ENCODE data around the gene SLC35D2. TPM values are rescaled to one million over a fixed set of nuclear protein-coding genes. Genes with fewer than 3 reads are reported as not detected.
A peak's percentile ranks its signal among the peaks of the same experiment; 100 is the strongest.

SLC35D2 gene
- total RNA-seq, 3 donors from 2014 or later (not counting 1 experiment from before 2014, with no cell fraction given): 13.4 to 18.9 (median 17.3) TPM

DNA sequence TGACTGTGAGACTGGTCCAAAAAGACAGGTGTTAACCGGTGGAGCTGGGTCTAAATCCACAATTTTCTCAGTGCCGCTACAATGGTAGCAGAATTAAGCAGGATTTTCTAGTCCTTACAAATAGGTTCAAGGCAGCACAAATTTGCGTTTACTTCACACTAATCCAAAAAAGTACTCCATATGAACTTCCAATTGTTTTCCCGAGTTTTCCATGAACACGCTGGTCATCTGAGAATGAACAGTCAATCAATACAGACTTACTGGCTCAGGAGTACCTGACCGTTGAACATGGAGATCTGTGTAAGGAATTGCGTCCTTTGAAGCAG is 709 bp downstream of the SLC35D2 start:
- DNase-seq (no peak), ATAC-seq (no peak)
- H3K27ac Mint-ChIP-seq: peak overlapping the region; percentile 61 to 80
- H3K27me3 Mint-ChIP-seq (ENCODE audit: low read depth in 2 of 2): no peaks in the 10 kb centered on the region
- Histone ChIP-seq H3K4me1 (ENCODE audit: control insufficient read depth, insufficient read depth, low read length) (peaks cover 21% of the 10 kb centered on the region), H3K9me3 (ENCODE audit: control insufficient read depth, insufficient read depth, low read length) (no peaks in the 10 kb centered on the region), H3K27me3 (ENCODE audit: control insufficient read depth, insufficient read depth, low read length) (no peaks in the 10 kb centered on the region), H3K36me3 (ENCODE audit: control insufficient read depth, insufficient read depth, low read length) (peaks cover 2% of the 10 kb centered on the region), H3K4me3 (ENCODE audit: low read length) (peak overlapping the region; percentile 59), H3K27ac (ENCODE audit: low read length) (no peak overlapping the region)
- intact Hi-C loops (cut with micrococcal nuclease): loop anchor here (2.0 to 5.0 kb wide), 2 partner anchors 34 to 184 kb away; partner anchors contain the start of gene ZNF367
- H3K4me1 Mint-ChIP-seq: peaks cover 27 to 39% of the 10 kb centered on the region in 2 donors
- 64% methylated on average over 7 of the region's 7 CpGs for WGBS (ENCODE audit: insufficient coverage)
- no peaks in the 10 kb centered on the region for H3K9me3 Mint-ChIP-seq
- TF ChIP-seq, protein P1, sequence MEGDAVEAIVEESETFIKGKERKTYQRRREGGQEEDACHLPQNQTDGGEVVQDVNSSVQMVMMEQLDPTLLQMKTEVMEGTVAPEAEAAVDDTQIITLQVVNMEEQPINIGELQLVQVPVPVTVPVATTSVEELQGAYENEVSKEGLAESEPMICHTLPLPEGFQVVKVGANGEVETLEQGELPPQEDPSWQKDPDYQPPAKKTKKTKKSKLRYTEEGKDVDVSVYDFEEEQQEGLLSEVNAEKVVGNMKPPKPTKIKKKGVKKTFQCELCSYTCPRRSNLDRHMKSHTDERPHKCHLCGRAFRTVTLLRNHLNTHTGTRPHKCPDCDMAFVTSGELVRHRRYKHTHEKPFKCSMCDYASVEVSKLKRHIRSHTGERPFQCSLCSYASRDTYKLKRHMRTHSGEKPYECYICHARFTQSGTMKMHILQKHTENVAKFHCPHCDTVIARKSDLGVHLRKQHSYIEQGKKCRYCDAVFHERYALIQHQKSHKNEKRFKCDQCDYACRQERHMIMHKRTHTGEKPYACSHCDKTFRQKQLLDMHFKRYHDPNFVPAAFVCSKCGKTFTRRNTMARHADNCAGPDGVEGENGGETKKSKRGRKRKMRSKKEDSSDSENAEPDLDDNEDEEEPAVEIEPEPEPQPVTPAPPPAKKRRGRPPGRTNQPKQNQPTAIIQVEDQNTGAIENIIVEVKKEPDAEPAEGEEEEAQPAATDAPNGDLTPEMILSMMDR (IDR thresholded peaks at IDR 0.05): no peak
- H3K4me3 Mint-ChIP-seq: peak overlapping the region; percentile 83
- H3K36me3 Mint-ChIP-seq: no peaks in the 10 kb centered on the region

DNA sequence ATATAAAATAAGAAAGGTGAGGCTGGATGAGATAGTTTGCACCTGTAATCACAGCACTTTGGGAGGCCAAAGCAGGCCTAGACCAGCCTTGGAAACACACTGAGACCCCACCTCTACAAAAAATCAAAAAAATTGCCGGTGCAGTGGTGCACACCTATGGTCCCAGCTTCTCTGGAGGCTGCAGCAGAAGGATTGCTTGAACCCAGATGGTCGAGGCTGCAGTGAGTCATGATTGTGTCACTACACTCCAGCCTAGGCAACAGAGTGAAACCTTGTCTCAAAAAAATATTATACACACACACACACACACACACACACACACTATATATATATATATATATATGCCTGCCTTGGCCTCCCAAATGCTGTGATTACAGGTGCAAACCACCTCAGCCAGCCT is 1.3 kb downstream of the SLC35D2 start:
- H3K27me3 ChIP-seq (ENCODE audit: control insufficient read depth, insufficient read depth, low read length): no peaks in the 10 kb centered on the region
- peak overlapping the region; percentile 83 for H3K4me3 Mint-ChIP-seq
- H3K27me3 Mint-ChIP-seq (ENCODE audit: low read depth in 2 of 2): no peaks in the 10 kb centered on the region
- H3K27ac Mint-ChIP-seq: peak overlapping the region in 1 of 2 donors; percentile 70
- TF ChIP-seq, protein P1 (IDR thresholded peaks at IDR 0.05): no peak
- WGBS (ENCODE audit: insufficient coverage): 92% methylated on average over 2 of the region's 2 CpGs
- no peak for ATAC-seq
- H3K9me3 Mint-ChIP-seq: no peaks in the 10 kb centered on the region
- peaks cover 33 to 45% of the 10 kb centered on the region in 2 donors for H3K4me1 Mint-ChIP-seq
- H3K36me3 ChIP-seq (ENCODE audit: control insufficient read depth, insufficient read depth, low read length): no peaks in the 10 kb centered on the region
- intact Hi-C loops (cut with micrococcal nuclease): loop anchor here (2.0 to 5.0 kb wide), 2 partner anchors 35 to 185 kb away; partner anchors contain the start of gene ZNF367
- H3K4me1 ChIP-seq (ENCODE audit: control insufficient read depth, insufficient read depth, low read length): peaks cover 21% of the 10 kb centered on the region
- DNase-seq: no peak
- H3K27ac ChIP-seq (ENCODE audit: low read length): no peak overlapping the region
- no peak overlapping the region for H3K4me3 ChIP-seq (ENCODE audit: low read length)
- H3K36me3 Mint-ChIP-seq: no peaks in the 10 kb centered on the region
- no peaks in the 10 kb centered on the region for H3K9me3 ChIP-seq (ENCODE audit: control insufficient read depth, insufficient read depth, low read length)

DNA sequence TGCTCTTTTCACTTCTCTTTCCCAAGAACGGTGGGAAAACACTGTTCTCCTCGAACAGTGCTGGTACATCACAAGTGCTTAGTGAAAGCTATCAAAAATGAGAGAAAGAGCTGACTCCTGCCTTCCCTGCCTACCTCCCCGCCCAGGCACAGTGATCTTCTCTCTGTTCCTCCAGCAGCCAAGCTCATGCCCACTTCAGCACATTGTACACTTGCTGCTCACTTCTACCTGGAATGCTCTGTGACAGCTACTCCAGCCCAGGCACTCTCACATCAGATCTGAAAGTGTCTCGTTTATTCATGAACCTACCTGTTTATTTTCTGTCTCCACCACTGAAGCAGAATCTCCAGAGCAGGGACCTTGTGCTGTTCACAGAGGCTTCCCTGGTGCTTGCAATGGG is 1.8 kb downstream of the SLC35D2 start:
- Mint-ChIP-seq H3K36me3 (no peaks in the 10 kb centered on the region), H3K27ac (peak overlapping the region in 1 of 2 donors; percentile 70), H3K4me3 (no peak overlapping the region), H3K4me1 (peaks cover 38 to 46% of the 10 kb centered on the region in 2 donors), H3K9me3 (no peaks in the 10 kb centered on the region), H3K27me3 (ENCODE audit: low read depth in 2 of 2) (no peaks in the 10 kb centered on the region)
- DNase-seq: no peak
- H3K4me3 ChIP-seq (ENCODE audit: low read length): no peak overlapping the region
- TF ChIP-seq, protein P1 (IDR thresholded peaks at IDR 0.05): no peak
- H3K9me3 ChIP-seq (ENCODE audit: control insufficient read depth, insufficient read depth, low read length): no peaks in the 10 kb centered on the region
- no peaks in the 10 kb centered on the region for H3K27me3 ChIP-seq (ENCODE audit: control insufficient read depth, insufficient read depth, low read length)
- 88% methylated on average over 4 of the region's 4 CpGs for WGBS (ENCODE audit: insufficient coverage)
- H3K4me1 ChIP-seq (ENCODE audit: control insufficient read depth, insufficient read depth, low read length): peaks cover 21% of the 10 kb centered on the region
- intact Hi-C loops (cut with micrococcal nuclease): loop anchor here (2.0 to 5.0 kb wide), 2 partner anchors 36 to 185 kb away; partner anchors contain the start of gene ZNF367
- no peak overlapping the region for H3K27ac ChIP-seq (ENCODE audit: low read length)
- ATAC-seq: no peak
- no peaks in the 10 kb centered on the region for H3K36me3 ChIP-seq (ENCODE audit: control insufficient read depth, insufficient read depth, low read length)

DNA sequence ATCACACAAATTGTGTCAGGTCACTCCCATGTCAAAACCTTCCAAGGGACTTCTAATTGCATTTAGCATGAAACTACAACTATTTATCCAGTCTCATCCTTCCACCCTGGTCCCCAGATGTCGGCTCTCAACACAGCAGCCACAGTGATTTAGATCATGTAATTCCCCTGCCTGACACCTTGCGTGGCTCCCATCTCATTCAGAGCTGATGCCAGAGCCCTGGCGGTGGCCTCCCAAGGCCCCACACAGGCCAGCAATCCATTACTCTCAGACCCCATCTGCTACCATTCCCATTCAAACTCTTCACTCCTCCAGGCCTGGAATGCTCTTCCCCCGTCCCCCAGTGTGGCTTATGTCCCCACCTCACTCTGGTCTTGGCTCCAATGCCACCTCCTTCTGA is 2.4 kb downstream of the SLC35D2 start:
- Mint-ChIP-seq H3K27ac (peak overlapping the region in 1 of 2 donors; percentile 70), H3K4me1 (peaks cover 38 to 46% of the 10 kb centered on the region in 2 donors), H3K4me3 (no peak overlapping the region), H3K27me3 (ENCODE audit: low read depth in 2 of 2) (no peaks in the 10 kb centered on the region), H3K36me3 (no peaks in the 10 kb centered on the region), H3K9me3 (no peaks in the 10 kb centered on the region)
- Histone ChIP-seq H3K27me3 (ENCODE audit: control insufficient read depth, insufficient read depth, low read length) (no peaks in the 10 kb centered on the region), H3K27ac (ENCODE audit: low read length) (no peak overlapping the region), H3K4me3 (ENCODE audit: low read length) (no peak overlapping the region), H3K4me1 (ENCODE audit: control insufficient read depth, insufficient read depth, low read length) (peaks cover 21% of the 10 kb centered on the region), H3K36me3 (ENCODE audit: control insufficient read depth, insufficient read depth, low read length) (no peaks in the 10 kb centered on the region), H3K9me3 (ENCODE audit: control insufficient read depth, insufficient read depth, low read length) (no peaks in the 10 kb centered on the region)
- intact Hi-C loops (cut with micrococcal nuclease): loop anchor here (5.0 kb wide), 1 partner anchor 36 kb away; the partner anchor contains the start of gene ZNF367
- TF ChIP-seq, protein P1 (IDR thresholded peaks at IDR 0.05): no peak
- ATAC-seq (no peak), DNase-seq (no peak)
- WGBS (ENCODE audit: insufficient coverage): 98% methylated on average over 4 of the region's 4 CpGs
